GM23248 (cell line): ENCODE data around the gene GANC. TPM values are rescaled to one million over a fixed set of nuclear protein-coding genes. Genes with fewer than 3 reads are reported as not detected.

ENCODE experiments used
- DNase-seq: peaks from one replicate; pipeline ENCODE4 v3.0.0-alpha.2; 2015
- H2AFZ ChIP-seq: fragments of 200-600 bp; sonication (generic); 2 replicates; pipeline ENCODE4 v1.6.1; 2016; ENCODE audit warnings: antibody characterized with exemption
- H3F3A ChIP-seq: fragments of 200-600 bp; sonication (generic); 2 replicates; pipeline ENCODE4 v1.6.1; 2016; ENCODE audit warnings: mild to moderate bottlenecking, antibody characterized with exemption, mixed run types; ENCODE audit not compliant: insufficient read depth
- H3K27ac ChIP-seq: fragments of 200-600 bp; sonication (generic); 2 replicates; pipeline ENCODE4 v1.5.1; 2016; ENCODE audit warnings: mild to moderate bottlenecking
- H3K27me3 ChIP-seq: fragments of 200-600 bp; sonication (generic); replicated peaks from 2 replicates; pipeline ENCODE4 v1.6.1; 2016; ENCODE audit warnings: mild to moderate bottlenecking; ENCODE audit not compliant: insufficient read depth
- H3K36me3 ChIP-seq: fragments of 200-600 bp; sonication (generic); 2 replicates; pipeline ENCODE4 v1.6.1; 2016; ENCODE audit warnings: low read depth, mild to moderate bottlenecking
- H3K4me1 ChIP-seq: fragments of 200-600 bp; sonication (generic); 2 replicates; pipeline ENCODE4 v1.6.1; 2016; ENCODE audit warnings: mild to moderate bottlenecking; ENCODE audit not compliant: insufficient read depth
- H3K4me2 ChIP-seq: fragments of 200-600 bp; sonication (generic); one replicate; pipeline ENCODE4 v1.6.1; 2016; ENCODE audit warnings: mild to moderate bottlenecking; ENCODE audit not compliant: unreplicated experiment
- H3K4me3 ChIP-seq: fragments of 200-600 bp; sonication (generic); 2 replicates; pipeline ENCODE4 v1.5.1; 2016; ENCODE audit warnings: mild to moderate bottlenecking
- H3K79me2 ChIP-seq: fragments of 200-600 bp; sonication (generic); 2 replicates; pipeline ENCODE4 v1.6.1; 2016; ENCODE audit warnings: mild to moderate bottlenecking; ENCODE audit not compliant: insufficient read depth
- H3K9ac ChIP-seq: fragments of 200-600 bp; sonication (generic); 2 replicates; pipeline ENCODE4 v1.6.1; 2016; ENCODE audit warnings: mild to moderate bottlenecking
- H3K9me2 ChIP-seq: fragments of 200-600 bp; sonication (generic); 2 replicates; pipeline ENCODE4 v1.6.1; 2016; ENCODE audit warnings: mixed run types, mild to moderate bottlenecking, moderate library complexity; ENCODE audit not compliant: insufficient read depth
- H3K9me3 ChIP-seq: fragments of 200-600 bp; sonication (generic); one replicate; pipeline ENCODE4 v1.6.1; 2017; ENCODE audit warnings: low read depth
- H4K20me1 ChIP-seq: fragments of 200-600 bp; sonication (generic); 2 replicates; pipeline ENCODE4 v1.6.0; 2016; ENCODE audit not compliant: insufficient read depth
- EZH2 ChIP-seq: fragments of 200-600 bp; sonication (generic); IDR thresholded peaks from 2 replicates; pipeline ENCODE4 v1.6.1; 2018; ENCODE audit warnings: antibody characterized with exemption, mild to moderate bottlenecking; ENCODE audit not compliant: insufficient read depth, poor library complexity, severe bottlenecking
- EZH2phosphoT487 ChIP-seq: fragments of 200-600 bp; sonication (generic); IDR thresholded peaks from 2 replicates; pipeline ENCODE4 v1.6.1; 2018; ENCODE audit warnings: antibody characterized with exemption, moderate library complexity, mild to moderate bottlenecking, low read depth; ENCODE audit not compliant: insufficient read depth
- WGBS, 2 experiments: methylation state at CpG; one replicate each; pipeline ENCODE4 v1.1.6; 2015 to 2017; ENCODE audit warnings: low lambda C conversion rate in 2 of 2, low coverage in 1 of 2; ENCODE audit errors: missing lambda C conversion rate in 2 of 2; 5-methylcytosine and 5-hydroxymethylcytosine counted together
- in situ Hi-C: fragments of 300-500 bp; cut with MboI; formaldehyde crosslinking; loops from 2 replicates; pipeline ENCODE4 v1.15.0; 2020
- polyA plus RNA-seq: library from polyadenylated mRNA; unstranded; fragments of >200 nt; fragmentation: Nextera tagmentation; extraction: Ambion mirVana; gene quantifications from 2 replicates; pipeline ENCODE4 v1.2.1, GENCODE V29; 2016
- total RNA-seq: library from RNA; depleted of rRNA; stranded (reverse); fragments of >200 nt; shearing (Covaris generic); gene quantifications from 2 replicates; pipeline ENCODE4 v1.2.3, GENCODE V29; 2014

GANC gene
- total and polyA plus RNA-seq, 2 experiments from 2014 or later, result 21.4 to 26.8 TPM

DNA sequence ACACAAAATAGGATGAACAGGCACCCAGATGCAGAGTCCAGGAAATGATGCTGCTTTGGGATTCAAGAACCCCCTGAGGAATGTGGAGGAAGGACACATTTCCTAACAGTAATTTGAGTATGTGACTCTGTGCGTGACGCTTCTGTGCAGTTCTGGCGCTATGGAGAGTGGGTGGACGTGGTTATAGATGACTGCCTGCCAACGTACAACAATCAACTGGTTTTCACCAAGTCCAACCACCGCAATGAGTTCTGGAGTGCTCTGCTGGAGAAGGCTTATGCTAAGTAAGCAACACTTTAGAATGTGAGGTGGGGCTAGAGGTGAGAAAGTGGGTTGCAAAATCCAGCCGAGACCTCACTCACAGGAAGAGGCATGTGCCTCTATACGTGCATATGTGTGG is 114.6 kb downstream of the GANC start:
- no peaks in the 10 kb centered on the region for H3K9me3 ChIP-seq
- no peaks in the 10 kb centered on the region for H4K20me1 ChIP-seq
- 89 to 91% methylated on average over 8 of the region's 8 CpGs for WGBS, 2 experiments
- no peak for TF ChIP-seq EZH2phosphoT487
- TF ChIP-seq EZH2, result no peak
- no peaks in the 10 kb centered on the region for H3K36me3 ChIP-seq
- H3K9me2 ChIP-seq, result no peaks in the 10 kb centered on the region
- no peaks in the 10 kb centered on the region for H3K27me3 ChIP-seq
- no peaks in the 10 kb centered on the region for H3F3A ChIP-seq
- no peak overlapping the region for H2AFZ ChIP-seq
- no peak overlapping the region for H3K4me2 ChIP-seq
- in situ Hi-C loops, result no loop called here
- DNase-seq, result no peak
- no peak overlapping the region for H3K9ac ChIP-seq
- H3K27ac ChIP-seq, result no peak overlapping the region
- no peak overlapping the region for H3K4me3 ChIP-seq
- no peaks in the 10 kb centered on the region for H3K79me2 ChIP-seq
- H3K4me1 ChIP-seq, result no peaks in the 10 kb centered on the region

DNA sequence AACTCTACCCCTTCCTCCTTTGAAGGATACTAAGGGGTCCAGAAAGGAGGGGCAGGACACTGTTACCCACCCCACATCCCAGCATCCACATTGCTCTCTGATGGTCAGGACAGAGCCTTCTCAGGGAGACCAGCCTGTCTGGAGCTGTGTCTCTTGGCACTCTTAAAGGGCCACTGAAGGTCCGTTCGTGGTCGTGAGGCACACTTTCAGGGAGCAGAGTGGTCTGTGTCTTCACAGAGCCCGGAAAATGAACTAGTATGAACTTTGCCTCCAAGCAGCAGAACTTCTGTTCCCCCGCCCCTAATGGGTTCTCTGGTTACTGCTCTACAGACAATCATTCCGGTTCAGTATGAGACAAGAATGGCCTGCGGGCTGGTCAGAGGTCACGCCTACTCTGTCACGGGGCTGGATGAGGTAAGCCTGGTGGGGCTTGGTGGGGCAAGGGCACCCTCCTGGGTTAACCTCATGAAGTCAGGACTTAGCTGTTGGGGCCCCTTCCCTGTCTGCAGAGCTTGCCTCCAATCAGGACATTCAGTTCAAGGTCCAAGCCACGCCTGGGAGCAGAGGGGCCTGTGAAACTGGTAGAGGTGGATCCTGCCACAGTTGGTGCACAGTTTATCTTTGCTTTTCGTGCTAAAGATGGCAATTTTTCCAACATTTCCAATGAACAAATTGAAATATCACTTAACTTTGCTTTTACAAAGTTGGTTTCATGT is 119.5 kb downstream of the GANC start:
- Histone ChIP-seq H3K79me2 (no peaks in the 10 kb centered on the region), H2AFZ (no peak overlapping the region), H3K4me2 (no peak overlapping the region), H3K27me3 (no peaks in the 10 kb centered on the region), H3K9me3 (no peaks in the 10 kb centered on the region), H3K9me2 (no peaks in the 10 kb centered on the region), H4K20me1 (no peaks in the 10 kb centered on the region), H3K9ac (no peak overlapping the region), H3K36me3 (no peaks in the 10 kb centered on the region), H3K4me3 (no peak overlapping the region), H3F3A (no peaks in the 10 kb centered on the region), H3K4me1 (no peaks in the 10 kb centered on the region), H3K27ac (no peak overlapping the region)
- WGBS, 2 experiments, result 81 to 84% methylated on average over 11 of the region's 11 CpGs
- no peak for DNase-seq
- TF ChIP-seq EZH2phosphoT487 (no peak), EZH2 (no peak)
- in situ Hi-C loops, result no loop called here

DNA sequence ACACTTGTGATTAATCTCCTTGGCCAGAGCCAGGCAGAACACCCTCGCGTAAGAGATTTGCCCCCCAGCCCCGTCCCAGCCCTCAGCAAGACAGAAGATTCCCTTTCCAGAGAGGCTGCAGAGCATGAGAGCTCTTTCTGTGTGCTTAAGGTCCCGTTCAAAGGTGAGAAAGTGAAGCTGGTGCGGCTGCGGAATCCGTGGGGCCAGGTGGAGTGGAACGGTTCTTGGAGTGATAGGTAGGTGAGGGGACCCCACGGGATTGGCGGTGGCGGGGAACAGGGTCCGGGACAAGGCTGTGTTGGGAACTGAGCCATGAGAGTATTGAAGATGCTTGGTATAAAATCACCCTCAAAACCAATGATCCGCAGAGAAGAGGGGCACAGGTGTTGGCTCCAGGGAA is 121.1 kb downstream of the GANC start:
- H3K36me3 ChIP-seq, result no peaks in the 10 kb centered on the region
- H3K9me2 ChIP-seq, result no peaks in the 10 kb centered on the region
- H3K4me3 ChIP-seq, result no peak overlapping the region
- TF ChIP-seq EZH2 (no peak), EZH2phosphoT487 (no peak)
- H3K27me3 ChIP-seq, result no peaks in the 10 kb centered on the region
- 91 to 98% methylated on average over 13 of the region's 13 CpGs for WGBS, 2 experiments
- no peak overlapping the region for H3K27ac ChIP-seq
- no peaks in the 10 kb centered on the region for H4K20me1 ChIP-seq
- no peaks in the 10 kb centered on the region for H3F3A ChIP-seq
- H3K4me1 ChIP-seq, result no peaks in the 10 kb centered on the region
- H3K9me3 ChIP-seq, result no peaks in the 10 kb centered on the region
- in situ Hi-C loops, result no loop called here
- no peaks in the 10 kb centered on the region for H3K79me2 ChIP-seq
- H3K9ac ChIP-seq, result no peak overlapping the region
- no peak overlapping the region for H2AFZ ChIP-seq
- no peak for DNase-seq
- H3K4me2 ChIP-seq, result no peak overlapping the region

DNA sequence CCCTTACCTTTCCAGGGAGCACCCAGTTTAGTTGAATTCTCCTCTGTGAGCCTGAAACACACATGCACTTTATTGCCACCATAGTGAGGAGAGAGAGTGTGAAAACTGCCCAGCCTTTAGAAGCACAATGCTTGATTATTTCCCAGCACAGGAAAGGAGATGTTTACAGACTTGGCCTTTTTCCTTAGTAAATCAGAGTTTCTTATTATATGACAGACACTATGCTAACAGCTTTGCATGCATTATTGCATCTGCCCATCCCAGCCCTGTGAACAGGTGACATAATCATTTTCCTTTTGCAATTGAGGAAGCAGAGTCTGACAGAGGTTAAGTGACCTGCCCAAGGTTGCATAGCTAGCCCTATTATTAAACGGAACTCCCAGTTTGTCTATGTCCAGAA is 122.8 kb downstream of the GANC start:
- no peaks in the 10 kb centered on the region for H3K4me1 ChIP-seq
- H3K9ac ChIP-seq, result no peak overlapping the region
- H3K9me2 ChIP-seq, result no peaks in the 10 kb centered on the region
- in situ Hi-C loops, result no loop called here
- H3K9me3 ChIP-seq, result no peaks in the 10 kb centered on the region
- no peak overlapping the region for H2AFZ ChIP-seq
- no peaks in the 10 kb centered on the region for H4K20me1 ChIP-seq
- no peaks in the 10 kb centered on the region for H3F3A ChIP-seq
- H3K27ac ChIP-seq, result no peak overlapping the region
- H3K4me3 ChIP-seq, result no peak overlapping the region
- no peaks in the 10 kb centered on the region for H3K27me3 ChIP-seq
- TF ChIP-seq EZH2phosphoT487 (no peak), EZH2 (no peak)
- no peaks in the 10 kb centered on the region for H3K79me2 ChIP-seq
- H3K36me3 ChIP-seq, result 0 out of 2 replicates have a peak, but pooled peaks cover 3% of the 10 kb centered on the region
- WGBS, 2 experiments, result 57 to 58% methylated on average over 1 of the region's 1 CpG
- DNase-seq, result no peak
- no peak overlapping the region for H3K4me2 ChIP-seq
